CD4-positive, alpha-beta T cell treated with Interleukin-21 for 1 hour (primary cell): ENCODE results near the gene LRMDA.

Experiments used
- DNase-seq: peaks from one replicate; pipeline ENCODE4 v3.0.0-alpha.2; 2020

LRMDA gene

DNA sequence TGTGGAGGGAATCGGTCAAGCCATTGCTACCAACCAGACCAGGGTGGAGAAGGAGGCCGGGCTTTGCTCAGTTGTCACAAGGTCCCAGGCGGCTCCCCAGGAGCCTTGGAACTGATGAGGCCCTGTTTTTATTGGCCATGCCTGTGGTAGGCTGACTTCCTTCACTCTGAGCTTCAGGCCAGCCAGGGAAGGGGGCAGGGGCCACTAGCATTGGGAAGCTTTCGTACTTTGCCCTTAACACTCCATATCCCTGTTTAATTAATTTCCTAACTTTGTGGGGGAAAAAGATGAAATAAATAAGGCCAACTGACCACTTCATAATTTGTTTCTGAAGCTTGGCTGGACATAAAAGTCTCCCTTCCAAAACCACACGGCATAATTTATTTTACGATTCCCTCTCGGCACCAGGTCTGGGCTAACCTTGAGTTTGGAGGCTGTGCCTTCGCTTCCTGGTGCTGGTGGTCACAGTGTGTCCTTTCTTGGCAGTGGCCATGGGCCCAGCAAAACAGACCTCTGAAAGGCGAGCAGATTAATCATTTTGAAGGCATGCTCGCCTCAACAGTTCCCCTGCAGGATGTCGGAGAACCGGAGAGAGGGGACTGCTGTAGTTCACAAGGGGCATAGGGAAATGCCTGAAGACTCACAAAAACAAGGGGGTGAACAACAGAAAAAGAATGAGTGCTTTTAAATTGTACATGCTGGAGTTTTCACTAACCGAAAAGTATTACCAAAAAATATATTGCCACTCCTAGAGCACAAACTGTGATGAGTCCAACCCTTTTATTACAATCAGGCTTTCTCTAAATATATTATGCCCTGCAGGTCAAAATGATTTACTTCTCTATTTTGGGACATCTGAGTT lies 966.0 kb downstream of the LRMDA start:
- DNase-seq: no peak

DNA sequence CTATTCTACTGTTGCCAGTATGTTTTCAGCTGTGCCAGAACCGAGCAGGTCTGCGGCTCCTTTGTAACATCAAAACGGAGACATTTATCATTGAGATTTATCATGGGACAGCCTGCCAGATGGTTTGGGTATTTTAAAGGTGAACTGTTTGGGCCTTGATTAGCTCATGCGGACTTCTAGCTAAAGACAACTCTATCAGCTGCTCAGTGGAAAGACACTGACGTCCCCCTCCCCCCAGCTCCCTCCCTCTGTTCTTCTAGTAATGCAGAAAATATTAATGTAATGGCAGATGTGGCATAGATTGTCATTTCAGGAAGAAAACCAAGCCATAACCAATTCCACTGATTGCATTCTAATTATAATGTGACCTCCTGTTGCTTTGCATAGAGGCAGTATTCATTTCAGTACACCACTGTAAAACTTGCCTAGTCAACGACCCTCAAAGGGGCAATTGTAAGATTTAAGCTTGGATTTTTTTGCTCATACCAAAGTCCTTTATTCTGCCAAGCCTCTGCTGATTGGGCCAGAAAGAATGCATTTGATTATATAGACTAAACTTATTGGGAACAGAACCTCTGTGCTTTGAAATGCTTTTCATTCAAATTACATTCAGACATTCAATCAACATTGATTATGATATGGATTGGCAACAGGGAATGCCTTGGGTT lies 966.8 kb downstream of the LRMDA start:
- DNase-seq: no peak

DNA sequence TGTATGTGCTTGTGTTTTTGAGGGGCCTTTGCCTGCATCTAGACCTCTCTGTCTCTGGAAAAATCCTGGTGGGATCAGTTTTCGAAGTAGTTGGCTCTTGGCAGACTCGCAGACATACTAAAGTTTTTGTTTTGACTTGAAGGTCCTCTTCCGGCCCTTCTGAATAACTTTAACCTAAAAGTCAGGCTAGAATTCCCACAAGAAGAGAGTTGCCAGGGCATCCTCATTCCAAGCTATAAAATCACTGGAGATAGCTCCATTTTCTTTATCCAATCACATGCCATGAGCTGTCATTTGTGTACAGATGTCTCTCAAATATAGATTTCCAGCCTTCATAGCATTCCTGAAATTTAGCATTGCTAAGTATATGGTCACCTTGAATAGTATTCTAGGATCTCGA lies 967.8 kb downstream of the LRMDA start:
- no peak for DNase-seq

DNA sequence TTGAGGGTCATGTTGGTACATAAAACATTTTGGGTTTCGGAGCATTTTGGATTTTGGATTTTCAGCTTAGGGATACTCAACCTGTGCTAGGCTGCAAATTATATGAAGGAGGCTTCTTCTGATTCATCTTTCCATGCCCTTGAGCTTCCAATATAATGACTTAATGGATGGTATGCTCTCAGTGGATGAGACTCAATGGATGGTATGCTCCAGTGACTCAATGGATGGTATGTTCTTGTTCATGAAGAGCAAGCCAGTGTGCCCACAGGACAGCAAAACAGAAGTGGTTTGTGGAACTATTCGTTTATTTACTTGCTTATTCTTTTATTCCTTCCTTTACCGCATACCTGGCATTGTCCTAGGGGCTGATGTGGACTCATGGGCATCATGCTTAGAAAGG lies 969.6 kb downstream of the LRMDA start:
- DNase-seq: no peak

DNA sequence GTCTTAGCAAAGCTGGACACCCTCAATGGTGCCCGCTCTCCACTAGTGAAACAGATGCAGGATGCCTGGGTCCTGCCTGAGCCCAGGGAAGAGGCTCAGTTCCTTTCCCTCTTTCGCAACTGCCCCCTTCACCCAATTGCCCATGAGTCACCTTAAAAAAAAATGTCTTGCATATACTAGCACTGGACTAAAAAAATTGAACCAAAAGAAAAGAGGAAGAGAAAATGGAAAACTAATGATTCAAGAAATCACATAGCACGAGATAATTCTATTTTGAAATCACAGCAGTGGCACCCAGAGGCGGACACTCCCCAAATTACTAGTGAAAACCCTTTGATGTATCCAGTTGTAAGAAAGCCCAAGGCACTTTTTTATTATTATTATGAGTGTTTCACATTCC lies 972.5 kb downstream of the LRMDA start:
- no peak for DNase-seq

DNA sequence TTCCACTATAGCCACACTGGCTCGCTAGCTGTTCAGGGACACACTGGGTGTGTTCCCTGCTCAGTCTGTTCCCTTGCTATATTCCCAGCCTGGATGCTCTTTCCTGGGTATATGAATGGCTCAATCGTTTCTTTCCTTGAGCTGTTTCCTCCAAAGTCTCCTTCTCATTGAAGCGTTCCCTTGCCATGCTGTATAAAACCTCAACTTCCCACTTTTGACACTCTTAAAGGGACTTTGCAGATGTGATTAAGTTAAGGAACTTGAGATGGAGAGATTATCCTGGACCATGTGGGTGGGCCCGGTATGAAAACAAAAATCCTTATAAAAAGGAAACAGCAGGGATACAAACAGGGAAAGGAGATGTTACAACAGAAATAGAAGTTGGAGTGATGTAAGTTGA lies 973.1 kb downstream of the LRMDA start:
- DNase-seq: no peak

DNA sequence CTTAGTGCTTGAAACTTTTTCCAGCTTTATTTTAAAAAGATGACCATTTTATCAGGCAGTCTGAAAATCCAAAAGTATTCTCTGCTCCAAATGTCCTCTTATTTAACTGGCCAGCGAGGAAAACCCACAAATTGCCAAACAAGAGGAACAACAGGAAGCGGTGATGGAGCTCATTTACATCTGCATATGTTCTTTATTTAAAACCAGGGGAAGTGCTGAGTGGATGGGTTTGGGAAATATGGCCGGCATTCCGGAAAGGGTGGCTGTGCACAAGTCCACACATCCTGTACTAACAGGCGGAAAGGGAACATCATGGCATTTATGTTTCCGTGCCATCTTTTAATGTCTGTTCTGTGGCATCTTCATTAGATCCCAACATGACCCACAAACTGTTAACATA lies 974.5 kb downstream of the LRMDA start:
- no peak for DNase-seq

DNA sequence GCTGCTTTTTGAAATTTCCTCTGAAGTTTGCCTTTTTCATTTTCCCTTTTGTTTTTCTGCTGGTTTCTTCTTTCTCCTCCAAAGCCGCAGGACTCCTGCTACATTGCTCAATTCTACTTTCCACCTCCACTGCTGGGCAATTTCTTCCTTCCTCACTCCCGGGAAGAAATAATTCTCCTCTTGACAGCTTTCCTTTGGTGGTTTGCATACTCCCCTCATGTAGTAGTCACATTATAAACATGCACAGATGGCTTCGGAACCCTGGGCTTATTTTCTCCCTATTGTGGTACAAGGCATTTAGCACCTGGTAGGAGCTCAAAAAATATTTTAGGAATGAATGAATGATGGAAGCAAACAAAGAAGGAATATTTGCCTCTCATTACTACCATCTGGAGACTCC lies 977.2 kb downstream of the LRMDA start:
- DNase-seq: no peak

DNA sequence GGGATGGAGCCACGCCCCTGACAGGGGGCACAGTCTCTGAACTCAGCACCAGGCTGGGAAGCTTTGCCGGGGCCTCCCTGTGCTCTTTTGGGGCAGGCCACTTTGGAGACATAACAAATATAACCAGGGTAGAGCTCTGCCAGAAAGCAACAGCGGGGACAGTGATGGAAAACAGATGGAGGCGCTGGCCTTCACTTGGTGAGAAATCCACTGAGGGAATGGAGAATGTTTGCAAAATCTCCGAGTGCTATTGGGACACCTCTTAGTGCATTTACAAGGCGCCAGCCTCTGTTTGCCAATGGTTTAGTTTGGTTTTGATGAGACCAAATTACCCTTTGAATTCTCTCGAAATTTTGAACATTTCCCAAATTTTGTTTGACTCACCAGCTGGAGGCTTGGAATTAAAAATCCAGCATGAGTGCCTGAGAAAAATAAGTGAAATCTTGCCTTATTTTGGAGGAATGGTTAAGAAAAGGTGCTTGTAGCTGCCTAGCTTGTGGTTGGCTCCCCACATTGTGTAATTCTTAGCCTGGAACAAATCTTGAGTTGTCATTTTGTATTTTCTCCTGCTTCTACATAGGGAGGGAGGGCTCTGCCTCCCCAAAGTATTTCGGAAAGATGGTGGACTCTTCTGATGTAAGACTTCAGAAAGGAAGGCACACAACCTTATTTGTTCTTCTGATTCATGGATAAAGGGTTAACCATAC lies 980.5 kb downstream of the LRMDA start:
- no peak for DNase-seq

DNA sequence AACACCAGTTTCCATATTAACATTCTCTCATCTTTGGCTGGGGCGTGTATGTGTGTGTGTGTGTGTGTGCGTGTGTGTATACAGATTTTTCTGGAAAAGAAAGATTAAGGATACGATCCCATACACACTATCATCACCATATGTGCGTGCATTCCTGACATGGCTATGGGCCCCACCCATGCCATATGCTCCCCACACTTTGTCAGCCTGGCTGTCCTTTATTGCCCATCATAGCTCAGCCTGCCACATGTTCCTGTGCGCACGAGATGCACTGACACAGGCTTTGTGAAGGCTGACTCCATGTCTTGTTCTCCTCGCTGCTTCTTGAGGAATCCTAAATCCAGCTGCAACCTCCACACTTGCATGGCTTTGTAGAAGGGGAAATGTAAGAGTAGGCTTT lies 984.1 kb downstream of the LRMDA start:
- no peak for DNase-seq

DNA sequence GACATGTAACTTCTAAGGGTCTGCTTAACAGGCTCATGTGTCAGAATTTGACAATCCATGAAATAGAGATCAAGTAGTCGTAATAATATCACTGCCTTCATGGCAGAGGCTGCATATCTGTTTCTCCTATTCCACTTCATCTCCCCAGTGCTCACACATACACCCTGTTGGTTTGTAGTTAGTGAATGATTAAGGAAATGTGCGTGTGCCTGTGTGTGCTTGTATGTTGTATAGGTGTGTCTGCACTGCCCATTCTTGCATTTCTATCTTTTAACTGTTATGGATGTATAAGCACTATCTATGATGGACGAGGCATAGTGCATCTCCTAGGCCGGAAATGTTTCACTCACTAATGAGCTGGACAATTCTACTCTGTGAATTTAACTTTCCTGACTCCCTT lies 985.2 kb downstream of the LRMDA start:
- no peak for DNase-seq

DNA sequence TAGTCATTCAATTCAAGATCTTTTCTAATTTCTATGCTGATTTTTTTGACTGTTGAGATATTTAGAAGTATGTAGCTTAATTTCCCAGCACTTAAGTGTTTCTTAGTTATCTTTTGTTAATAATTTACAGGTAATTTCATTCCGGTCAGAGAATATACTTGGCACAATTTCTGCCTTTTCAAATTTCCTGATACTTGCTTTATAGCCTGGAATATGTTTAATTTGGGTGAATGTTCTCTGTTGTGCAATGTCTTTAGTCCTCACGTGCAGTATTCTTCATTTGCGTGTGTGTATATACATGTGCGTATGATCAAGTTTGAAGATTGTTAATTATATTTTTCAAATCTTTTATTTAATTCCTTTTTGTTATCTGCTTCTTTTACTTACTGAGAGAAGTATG lies 989.3 kb downstream of the LRMDA start:
- DNase-seq: no peak

DNA sequence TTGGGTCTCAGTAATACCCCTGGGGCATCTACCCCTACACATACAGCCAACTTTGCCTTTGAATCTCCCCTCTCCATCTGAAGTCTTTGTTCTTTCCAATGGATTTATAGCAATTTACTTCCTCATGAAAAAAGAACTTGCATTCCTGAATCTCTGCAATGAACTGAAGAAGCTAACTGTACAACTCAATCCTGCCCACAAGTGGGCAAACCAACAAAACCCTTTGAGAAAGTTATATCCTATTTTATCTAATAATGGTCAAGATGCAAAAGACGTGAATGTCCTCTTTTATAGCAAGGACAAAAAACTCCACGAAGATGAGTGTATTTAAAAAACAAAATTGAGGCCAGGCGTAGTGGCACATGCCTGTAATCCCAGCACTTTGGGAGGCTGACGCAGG lies 991.3 kb downstream of the LRMDA start:
- no peak for DNase-seq

DNA sequence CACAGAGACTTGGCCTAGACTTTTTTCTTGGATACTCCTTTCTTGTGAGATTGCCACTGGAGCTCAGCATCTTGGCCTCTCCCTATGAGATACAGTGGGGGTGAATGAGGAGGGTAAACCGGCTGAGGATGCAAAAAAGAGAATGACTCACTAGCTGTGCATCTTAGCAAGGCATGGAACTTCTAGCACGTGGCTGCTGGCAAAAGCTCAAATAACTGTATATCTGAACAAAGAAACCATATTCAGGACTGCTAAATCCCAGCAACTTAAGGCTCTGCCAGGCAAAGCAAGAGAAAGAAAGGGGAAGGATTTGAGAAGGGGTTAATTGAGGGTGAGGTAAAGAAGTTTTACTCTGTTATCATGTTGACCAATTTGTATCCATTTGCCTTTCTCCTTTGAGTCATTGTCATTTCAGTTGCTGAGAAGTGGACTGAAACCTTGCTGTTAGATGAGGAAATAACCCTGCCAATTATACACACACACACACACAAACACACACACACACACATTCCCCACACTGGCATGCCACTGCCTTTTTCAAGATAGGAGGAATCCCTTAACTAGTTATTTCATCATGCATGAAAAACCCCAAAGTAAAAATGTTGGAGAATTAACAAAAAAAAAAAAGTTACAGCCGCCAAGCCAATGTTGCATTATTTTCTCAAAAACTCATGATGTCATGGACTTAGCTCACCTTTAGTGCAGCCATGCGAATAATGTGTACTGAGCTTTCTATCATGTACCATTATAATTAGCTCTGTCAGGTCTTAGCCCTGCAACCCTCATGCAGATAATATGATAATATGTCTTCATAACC lies 997.3 kb downstream of the LRMDA start:
- no peak for DNase-seq

DNA sequence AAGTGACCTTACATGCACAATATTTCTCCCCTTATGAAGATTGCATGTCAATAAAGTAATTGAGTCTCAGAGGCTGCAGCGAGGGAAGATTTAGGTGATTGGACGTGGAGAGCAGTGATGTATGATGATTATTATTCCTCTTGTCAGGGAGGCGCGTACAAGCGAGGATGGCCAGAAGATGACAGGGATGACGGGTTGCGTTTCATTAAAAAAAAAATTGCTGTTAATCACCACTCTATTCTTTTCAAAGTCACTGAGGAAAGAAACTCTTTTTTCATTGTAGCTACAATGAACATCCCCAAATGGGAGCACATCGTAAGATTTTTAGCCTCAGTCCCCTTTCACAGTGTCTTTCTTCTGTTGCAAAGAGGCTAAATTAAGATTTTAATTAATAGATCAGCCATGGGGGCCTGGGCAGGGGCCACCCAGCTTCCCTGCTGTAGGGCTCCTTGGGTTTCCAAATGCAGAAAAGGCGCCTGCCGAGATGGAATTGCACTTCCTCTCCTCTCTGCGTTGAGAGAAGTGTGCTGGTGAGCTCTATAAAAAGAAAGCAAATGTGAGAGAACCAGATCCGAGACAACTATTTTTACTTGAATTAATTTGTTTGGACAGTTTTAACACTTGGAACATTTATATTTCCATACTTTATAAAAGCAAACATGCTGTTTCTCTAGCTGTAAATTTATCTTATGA lies 998.1 kb downstream of the LRMDA start:
- DNase-seq: no peak

DNA sequence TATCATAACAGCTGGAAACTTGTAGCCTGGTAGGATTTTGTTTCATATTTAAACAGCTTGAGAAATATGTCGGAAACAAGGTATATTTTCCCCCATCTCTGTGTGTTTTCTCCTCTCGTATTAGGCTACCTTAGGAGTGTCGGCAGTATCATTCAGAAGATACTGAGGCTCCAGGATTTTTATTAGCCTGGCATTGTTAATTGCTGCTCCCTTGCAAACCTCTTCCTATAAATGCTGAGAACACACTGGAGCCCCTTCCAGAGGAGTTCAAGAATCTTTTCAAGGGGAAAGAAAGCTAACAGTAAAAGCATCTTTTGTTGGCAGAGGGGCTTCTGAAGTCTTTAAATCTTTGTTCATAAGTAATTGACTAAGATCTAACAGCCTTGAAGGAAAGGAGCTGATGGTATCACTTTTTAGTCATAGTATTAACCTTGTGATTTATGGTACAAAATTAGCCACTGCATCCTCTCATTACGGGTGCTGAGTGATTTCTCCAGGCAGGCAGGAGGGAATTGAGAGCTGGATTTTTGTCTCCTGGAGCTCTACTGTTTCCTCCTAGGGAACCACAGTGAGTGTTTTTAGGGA lies 998.7 kb downstream of the LRMDA start:
- no peak for DNase-seq

DNA sequence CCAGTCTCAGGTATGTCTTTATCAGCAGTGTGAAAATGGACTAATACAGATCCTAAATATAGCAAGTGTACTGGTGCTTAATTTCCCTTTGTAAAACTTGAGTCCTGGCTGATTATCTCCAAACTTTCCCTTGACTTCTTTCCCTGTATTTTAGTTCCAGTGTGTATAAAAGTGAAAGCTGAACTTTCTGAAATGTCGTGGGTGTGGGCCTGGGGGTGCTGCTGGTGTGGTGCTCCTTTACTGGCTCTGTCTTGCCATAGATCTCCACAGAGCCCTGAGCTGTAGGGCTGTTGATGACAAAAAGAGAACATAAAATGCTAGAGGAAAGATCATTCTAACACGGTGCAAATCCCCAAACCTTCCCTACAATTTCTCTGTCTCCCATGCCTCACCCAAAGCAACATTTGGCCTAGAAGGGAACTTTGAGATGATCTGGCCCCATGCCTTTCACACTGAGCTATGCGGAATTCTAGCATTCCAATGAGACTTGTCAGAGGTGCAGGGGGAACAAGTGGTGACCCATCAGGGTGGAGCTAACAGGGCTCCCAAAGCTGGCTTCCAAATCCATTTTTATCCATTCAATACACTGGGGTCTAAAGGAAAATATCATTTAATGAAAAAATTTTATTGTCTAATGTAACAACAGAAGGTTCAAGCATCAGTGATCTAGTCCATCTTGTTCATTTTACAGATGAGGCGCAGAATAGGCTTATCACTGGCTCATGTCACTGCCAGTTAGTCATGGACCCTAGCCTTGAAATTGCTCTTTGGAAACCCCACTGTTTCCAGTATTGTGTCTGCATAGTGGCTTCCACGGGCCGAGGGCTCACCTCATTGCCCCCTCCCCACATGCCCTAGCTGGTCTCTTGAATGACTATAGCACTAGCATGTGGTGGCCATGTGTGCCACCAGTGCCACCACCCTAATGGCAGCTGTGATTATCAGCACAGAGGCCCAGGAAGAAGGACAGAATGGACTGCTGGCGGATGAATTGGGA lies 1000.9 kb downstream of the LRMDA start:
- DNase-seq: no peak

DNA sequence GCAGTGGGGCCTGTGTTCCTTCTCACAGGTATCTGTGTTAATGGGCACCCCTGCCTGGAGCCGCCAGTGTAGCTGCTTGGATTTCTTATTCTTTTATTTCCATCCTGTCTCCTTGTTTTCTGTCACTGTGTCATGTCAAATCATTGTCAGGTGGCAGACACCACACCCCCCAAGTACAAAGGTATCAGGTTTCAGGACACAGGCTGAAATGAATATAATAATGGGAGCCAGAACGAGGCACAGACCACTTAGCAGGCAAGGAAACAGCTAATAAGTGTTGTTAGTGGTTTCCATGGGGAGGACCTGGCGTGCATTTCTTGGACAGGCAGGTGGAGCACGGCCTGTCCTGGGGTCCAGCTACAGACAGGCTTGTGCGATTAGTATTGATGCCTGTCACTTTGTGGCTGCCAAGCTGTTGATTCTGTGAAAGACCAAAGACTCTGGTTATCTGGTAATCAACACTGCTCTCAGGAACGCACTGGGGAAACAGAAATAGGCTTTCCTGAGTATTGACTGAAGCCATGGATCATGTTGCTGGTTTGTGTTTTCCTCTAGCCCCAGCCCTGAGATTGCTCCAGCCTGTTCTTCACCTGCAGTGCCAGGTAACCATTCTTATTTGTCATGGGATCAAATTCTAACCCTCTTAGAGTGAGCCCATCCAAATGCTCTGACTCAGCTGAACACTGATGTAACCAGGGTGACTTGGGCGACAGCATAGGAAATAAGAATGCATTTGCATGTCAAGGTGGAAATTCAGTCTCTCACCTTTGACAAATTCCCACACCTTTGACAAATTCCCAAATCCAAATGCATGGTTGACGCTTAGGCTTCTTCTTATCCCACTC lies 1002.0 kb downstream of the LRMDA start:
- DNase-seq: no peak

DNA sequence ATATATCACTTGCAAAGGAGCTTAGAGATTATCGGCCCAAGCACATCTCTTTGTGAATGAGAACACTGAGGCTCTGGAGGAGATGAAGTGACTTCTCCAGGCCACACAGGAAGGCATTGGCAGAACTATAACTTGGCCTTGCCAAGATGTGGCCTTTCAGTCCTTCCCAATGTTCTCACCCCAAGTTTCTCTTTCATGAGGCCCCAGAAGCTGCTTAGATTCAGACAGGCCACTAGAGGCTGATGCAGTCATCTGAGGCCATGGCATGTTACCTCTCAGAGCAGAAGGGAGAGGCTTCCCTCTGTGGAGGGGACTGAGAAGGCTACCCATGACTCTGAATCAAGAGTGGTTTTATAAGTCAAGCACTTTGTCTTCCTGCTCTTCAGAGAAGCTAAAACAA lies 1003.7 kb downstream of the LRMDA start:
- no peak for DNase-seq

DNA sequence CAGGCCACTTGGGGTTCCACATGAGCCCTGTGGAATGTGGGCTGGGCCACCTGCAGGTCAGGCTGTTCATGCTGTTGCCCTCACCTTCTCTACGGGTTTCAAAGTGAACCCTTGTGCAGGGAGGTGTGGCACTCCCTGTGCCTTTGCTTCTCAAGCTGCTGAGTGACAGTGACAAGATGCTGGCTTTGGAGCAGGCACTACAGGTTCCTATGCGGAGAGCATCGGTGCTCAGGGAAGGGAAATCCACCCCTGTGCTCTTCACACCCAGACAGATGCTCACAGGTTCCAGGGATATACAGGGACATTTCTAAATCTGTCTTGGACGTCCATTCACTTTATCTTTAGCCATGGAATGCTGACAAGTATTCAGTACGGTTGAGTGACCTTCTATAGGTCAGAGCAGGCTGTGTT lies 1005.0 kb downstream of the LRMDA start:
- no peak for DNase-seq
